NT2/D1 (cell line): ENCODE data around the gene PRTG.

ENCODE experiments used
- SUZ12 ChIP-seq: IDR thresholded peaks from 2 replicates; pipeline ENCODE4 v1.6.1; 2011; ENCODE audit not compliant: insufficient read length, insufficient read depth; ENCODE audit errors: extremely low read depth
- YY1 ChIP-seq: IDR thresholded peaks from 2 replicates; pipeline ENCODE4 v1.6.1; 2011; ENCODE audit not compliant: insufficient read length, insufficient read depth
- ZNF274 ChIP-seq: IDR thresholded peaks from 2 replicates; pipeline ENCODE4 v1.6.1; 2011; ENCODE audit warnings: mild to moderate bottlenecking, low read depth, low read length

DNA sequence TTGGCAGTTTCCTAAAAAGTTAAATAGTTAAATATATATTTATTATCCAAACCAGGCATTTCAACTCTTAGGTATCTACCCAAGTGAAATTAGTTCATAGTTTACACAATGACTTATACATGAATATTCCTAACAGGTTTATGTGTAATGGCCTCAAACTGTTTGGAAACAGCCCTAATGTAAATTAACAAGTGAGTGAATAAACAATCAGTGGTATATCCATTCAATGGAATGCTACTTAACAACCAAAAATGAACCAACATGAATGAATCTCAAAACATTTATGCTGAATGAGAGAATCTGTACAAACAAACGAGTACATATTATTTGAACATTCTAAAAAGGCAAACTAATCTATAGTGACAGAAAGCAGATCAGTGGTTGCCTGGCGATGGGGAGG is 33.5 kb downstream of the PRTG start:
- TF ChIP-seq ZNF274 (no peak), YY1 (no peak), SUZ12 (no peak)
